K562 (cell line): ENCODE measurements around the gene TSPAN16. TPM values are rescaled to one million over a fixed set of nuclear protein-coding genes. Genes with fewer than 3 reads are reported as not detected.
A peak's percentile ranks its signal among the peaks of the same experiment; 100 is the strongest.

ENCODE experiments used
- ATAC-seq: fragments of 200-7000 bp; cut with Tn5 transposase; 3 replicates; pipeline ENCODE4 v1.9.1; 2020; ENCODE audit warnings: moderate library complexity
- BruUV-seq: library from RNA; stranded (reverse); fragments of 400-500 nt; replicated peaks from 2 replicates; lab custom pipeline; 2021; lab: Mats Ljungman, UMichigan
- CTCF ChIA-PET: fragments of 300-600 bp; formaldehyde crosslinking; extraction: SDS; loops from one replicate; lab custom pipeline; 2021; ENCODE audit warnings: low intra/inter-chr PET ratio; lab: Yijun Ruan, JAX
- POLR2A ChIA-PET: fragments of 300-600, 350-650 bp; sonication (Branson Sonifier 250); formaldehyde crosslinking; extraction: SDS; loops from one replicate; lab custom pipeline; 2021; ENCODE audit warnings: antibody characterized with exemption, inconsistent platforms; lab: Yijun Ruan, JAX
- DNase-seq, 4 experiments: peaks; one replicate each; pipeline versions ENCODE4 v3.0.0 to v3.0.0-alpha.2; 2011 to 2018; ENCODE audit warnings: low spot score in 3 of 4, mixed read lengths in 3 of 4; ENCODE audit errors: extremely low read depth in 1 of 4
- FAIRE-seq: peaks from 2 replicates; lab custom pipeline; 2011; peaks lifted over from hg19 to GRCh38; lab: Jason Lieb, UNC
- H2AFZ ChIP-seq: 2 replicates; pipeline ENCODE4 v1.6.0; 2011; ENCODE audit warnings: low read depth, low read length, control low read depth, inconsistent platforms
- H3K27ac ChIP-seq: fragments of 200-600 bp; 3 replicates; pipeline ENCODE4 v1.8.0; 2011; ENCODE audit warnings: low read depth, mild to moderate bottlenecking, control low read depth, inconsistent platforms, low read length, moderate library complexity, mixed read lengths; ENCODE audit errors: extremely low read depth
- H3K27me3 ChIP-seq, 2 experiments: fragments of 300-600 bp in 1 of 2; 2 replicates in 1 of 2; 3 replicates in 1 of 2; pipeline versions ENCODE4 v1.6.0 to v1.8.0; 2011; ENCODE audit warnings: inconsistent platforms in 2 of 2, low read length in 2 of 2, mild to moderate bottlenecking in 1 of 2, mixed read lengths in 1 of 2, moderate library complexity in 1 of 2; ENCODE audit not compliant: control insufficient read depth in 2 of 2, insufficient read depth in 2 of 2
- H3K36me3 ChIP-seq: fragments of 300-600 bp; 3 replicates; pipeline ENCODE4 v1.8.0; 2011; ENCODE audit warnings: mild to moderate bottlenecking, low read length, inconsistent platforms; ENCODE audit not compliant: control insufficient read depth, insufficient read depth
- H3K4me1 ChIP-seq, 2 experiments: fragments of 200-600 bp in 1 of 2; replicated peaks in 1 of 2; 2 replicates in 1 of 2; 3 replicates in 1 of 2; pipeline versions ENCODE4 v1.5.1 to v1.8.0; 2011; ENCODE audit warnings: inconsistent platforms in 2 of 2, low read length in 2 of 2, mild to moderate bottlenecking in 1 of 2, mixed read lengths in 1 of 2, moderate library complexity in 1 of 2; ENCODE audit not compliant: control insufficient read depth in 2 of 2, insufficient read depth in 2 of 2
- H3K4me2 ChIP-seq: 2 replicates; pipeline ENCODE4 v1.6.1; 2011; ENCODE audit warnings: low read length, control low read depth, inconsistent platforms, mixed read lengths; ENCODE audit not compliant: insufficient read depth
- H3K4me3 ChIP-seq: fragments of 200-600 bp; sonication (generic), shearing (Covaris generic); 2 replicates; pipeline ENCODE4 v1.5.1; 2016; ENCODE audit warnings: control low read depth, inconsistent platforms
- H3K79me2 ChIP-seq: fragments of 200-600 bp; 3 replicates; pipeline ENCODE4 v1.8.0; 2011; ENCODE audit warnings: low read length, inconsistent platforms; ENCODE audit not compliant: control insufficient read depth, insufficient read depth
- H3K9ac ChIP-seq, 2 experiments: 2 replicates each; pipeline versions ENCODE4 v1.6.0 to v1.6.1; 2011; ENCODE audit warnings: low read depth in 2 of 2, low read length in 2 of 2, control low read depth in 1 of 2, inconsistent platforms in 1 of 2, mild to moderate bottlenecking in 1 of 2, mixed read lengths in 1 of 2; ENCODE audit not compliant: insufficient read depth in 1 of 2
- H3K9me1 ChIP-seq: one replicate; pipeline ENCODE4 v1.6.0; 2011; ENCODE audit warnings: inconsistent platforms, mild to moderate bottlenecking, low read length, moderate library complexity; ENCODE audit not compliant: control insufficient read depth, insufficient read depth
- H3K9me3 ChIP-seq: replicated peaks from 2 replicates; pipeline ENCODE4 v1.5.1; 2011; ENCODE audit warnings: low read depth, low read length, inconsistent platforms; ENCODE audit not compliant: control insufficient read depth, insufficient read depth
- H4K20me1 ChIP-seq: replicated peaks from 2 replicates; pipeline ENCODE4 v1.6.1; 2011; ENCODE audit warnings: low read length, inconsistent platforms, mixed read lengths; ENCODE audit not compliant: control insufficient read depth, insufficient read depth
- ATF1 ChIP-seq, 2 experiments: fragments of 450-650 bp in 1 of 2; IDR thresholded peaks; 2 replicates each; pipeline ENCODE4 v1.6.1; 2016; ENCODE audit warnings: missing compliant biosample characterization in 1 of 2, missing genetic modification characterization in 1 of 2
- E2F3 ChIP-seq: fragments of 250-450 bp; sonication (Bioruptor Pico); IDR thresholded peaks from 2 replicates; pipeline ENCODE4 v1.4.0; 2020; ENCODE audit warnings: mild to moderate bottlenecking
- HDAC1 ChIP-seq, 2 experiments: fragments of 450-650 bp; IDR thresholded peaks; 2 replicates each; pipeline ENCODE4 v1.6.1; 2016 to 2017; ENCODE audit warnings: inconsistent platforms in 1 of 2, mild to moderate bottlenecking in 1 of 2, moderate library complexity in 1 of 2
- HLTF ChIP-seq: fragments of 450-650 bp; IDR thresholded peaks from 2 replicates; pipeline ENCODE4 v1.6.1; 2016
- MLLT1 ChIP-seq, 2 experiments: fragments of 450-650 bp; IDR thresholded peaks; 2 replicates each; pipeline ENCODE4 v1.6.1; 2016
- PHTF2 ChIP-seq: fragments of 250-450 bp; sonication (Bioruptor Pico); IDR thresholded peaks from 2 replicates; pipeline ENCODE4 v1.5.0; 2021; ENCODE audit warnings: mild to moderate bottlenecking
- SMARCA5 ChIP-seq: fragments of 450-650 bp; IDR thresholded peaks from 2 replicates; pipeline ENCODE4 v1.6.1; 2016
- SRSF3 ChIP-seq: fragments of 200-400 bp; formaldehyde crosslinking; IDR thresholded peaks from 2 replicates; pipeline ENCODE4 v1.6.1; 2016; ENCODE audit warnings: mild to moderate bottlenecking, low read length, moderate library complexity; ENCODE audit not compliant: insufficient read depth
- TOE1 ChIP-seq, 2 experiments: fragments of 450-650 bp in 1 of 2; sonication (generic) in 1 of 2; formaldehyde crosslinking in 1 of 2; IDR thresholded peaks; 2 replicates each; pipeline versions ENCODE4 v1.7.1 to v1.8.0; 2016 to 2022; ENCODE audit warnings: borderline replicate concordance in 2 of 2, mild to moderate bottlenecking in 2 of 2, antibody characterized with exemption in 1 of 2, inconsistent platforms in 1 of 2, low read depth in 1 of 2, missing genetic modification reagents in 1 of 2, moderate library complexity in 1 of 2
- USF1 ChIP-seq: sonication (generic); formaldehyde crosslinking; IDR thresholded peaks from 2 replicates; pipeline ENCODE4 v1.9.0; 2022; ENCODE audit warnings: mild to moderate bottlenecking, missing genetic modification reagents
- WGBS: fragments of 100-300 bp; shearing (Covaris generic); methylation state at CpG from one replicate; pipeline ENCODE4 v1.1.6; 2016; ENCODE audit warnings: low coverage, mixed read lengths; ENCODE audit not compliant: insufficient coverage; ENCODE audit errors: missing lambda C conversion rate; 5-methylcytosine and 5-hydroxymethylcytosine counted together
- in situ Hi-C: fragments of 300-500 bp; cut with MboI; formaldehyde crosslinking; loops from 4 replicates; pipeline ENCODE4 v1.15.0; 2018; ENCODE audit warnings: inconsistent platforms, mixed read lengths
- intact Hi-C: fragments of 100-400 bp; cut with micrococcal nuclease; formaldehyde crosslinking; loops from 2 replicates; pipeline ENCODE4 v1.14.2; 2022
- polyA plus RNA-seq, 8 experiments: library from polyadenylated mRNA; depleted of rRNA in 4 of 8; stranded (reverse) in 5 of 8; unstranded in 3 of 8; fragments of >200 nt; fragmentation: Nextera tagmentation in 2 of 8; fragmentation: Illumina TruSeq in 1 of 8; extraction: Ambion mirVana in 2 of 8; extraction: Trizol in 1 of 8; gene quantifications; 2 replicates each; pipeline versions ENCODE4 v1.2.1 to v1.2.3, GENCODE V29; 2011 to 2014; ENCODE audit warnings: inconsistent platforms in 1 of 8, missing spikeins in 1 of 8
- total RNA-seq, 7 experiments: library from RNA; depleted of rRNA in 6 of 7; stranded (reverse); fragments of >200 nt in 6 of 7; fragmentation: Illumina TruSeq in 2 of 7; extraction: Trizol in 2 of 7; gene quantifications; 2 replicates each; pipeline versions ENCODE4 v1.2.1 to v1.2.3, GENCODE V29; 2011 to 2021; ENCODE audit warnings: low replicate concordance in 1 of 7

TSPAN16 gene
- total and polyA plus RNA-seq, 9 of the 15 experiments (the other 6 are each of a cell fraction or from before 2014, with no cell fraction given) = not detected

DNA sequence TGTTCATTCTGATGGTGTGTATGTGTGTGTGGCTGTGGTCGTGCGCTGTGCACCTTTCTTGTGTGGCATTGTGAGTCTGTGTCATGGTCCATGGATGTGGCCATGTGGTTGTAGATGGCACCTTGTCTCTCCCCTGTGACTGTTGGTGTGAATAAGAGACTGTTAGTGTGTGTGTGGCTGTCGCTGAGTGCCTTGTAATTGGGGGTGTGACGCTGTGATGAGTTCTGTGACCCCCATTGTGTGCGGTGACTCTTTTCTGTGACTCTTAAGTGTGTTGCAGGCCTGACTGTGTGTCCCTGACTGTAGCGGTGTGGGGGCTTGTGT lies 60.1 kb downstream of the TSPAN16 start:
- no peak for ATAC-seq
- DNase-seq = no peak
- TF ChIP-seq E2F3 (CRISPR knock-in tag) = no peak
- peak; percentile 4; the same call in 1 of the 2 replicates for TF ChIP-seq TOE1 (IDR thresholded peaks at IDR 0.05; ENCODE audit: borderline replicate concordance)
- TF ChIP-seq TOE1 (CRISPR knock-in tag; IDR thresholded peaks at IDR 0.05; ENCODE audit: borderline replicate concordance, low read depth) = no peak
- peak; percentile 36; the same call in 1 of the 2 replicates for TF ChIP-seq USF1 (CRISPR knock-in tag)
- 0 out of 4 replicates have a peak, but pooled peaks have one; percentile 0 to 9 for TF ChIP-seq MLLT1 (IDR thresholded peaks at IDR 0.05)
- TF ChIP-seq HLTF = 0 out of 2 replicates have a peak, but pooled peaks have one; percentile 1
- peak; percentile 35; the same call in 1 of the 2 replicates for TF ChIP-seq SMARCA5
- no peak for TF ChIP-seq PHTF2 (CRISPR knock-in tag)
- TF ChIP-seq SRSF3 = no peak
- TF ChIP-seq ATF1 (CRISPR knock-in tag; IDR thresholded peaks at IDR 0.05) = no peak
- TF ChIP-seq ATF1 (tag; IDR thresholded peaks at IDR 0.05) = 0 out of 2 replicates have a peak, but pooled peaks have one; percentile 16
- TF ChIP-seq HDAC1 (IDR thresholded peaks at IDR 0.05) = peak in 1 of 2 experiments; percentile 13; a peak in 1 of 4 replicates
- Histone ChIP-seq H2AFZ (peak overlapping the region; percentile 70; the same call in 1 of the 2 replicates), H3K27ac (no peak overlapping the region; the same call in 2 of the 3 replicates), H4K20me1 (no peaks in the 10 kb centered on the region), H3K9ac (peak overlapping the region; percentile 51 to 91; a peak in 3 of 4 replicates), H3K9me1 (no peaks in the 10 kb centered on the region), H3K27me3 (no peaks in the 10 kb centered on the region), H3K4me2 (peak overlapping the region; percentile 94), H3K4me3 (peak overlapping the region; percentile 57), H3K4me1 (peaks cover 27 to 64% of the 10 kb centered on the region in 2 experiments), H3K36me3 (no peaks in the 10 kb centered on the region; the same call in 2 of the 3 replicates), H3K9me3 (no peaks in the 10 kb centered on the region), H3K79me2 (peaks cover 6% of the 10 kb centered on the region; the same call in 1 of the 3 replicates)
- intact Hi-C loops (no loop called here), in situ Hi-C loops (no loop called here)
- FAIRE-seq = no peak
- 76% methylated on average over 4 of the region's 6 CpGs for WGBS
- TSS peak; percentile 64 for BruUV-seq
- POLR2A ChIA-PET = no interaction called here
- CTCF ChIA-PET = no interaction called here
